ENCODE measurements around the gene PHAF1. TPM values are rescaled to one million over a fixed set of nuclear protein-coding genes. Genes with fewer than 3 reads are reported as not detected.
"Not testable (repeated sequence)": the region's sequence is repeated elsewhere in the genome, so short reads cannot be mapped to it uniquely, and the experiment has no call there.

The PHAF1 gene
- total RNA-seq, 2 experiments from 2014 or later: 7.8 to 8.4 TPM

DNA sequence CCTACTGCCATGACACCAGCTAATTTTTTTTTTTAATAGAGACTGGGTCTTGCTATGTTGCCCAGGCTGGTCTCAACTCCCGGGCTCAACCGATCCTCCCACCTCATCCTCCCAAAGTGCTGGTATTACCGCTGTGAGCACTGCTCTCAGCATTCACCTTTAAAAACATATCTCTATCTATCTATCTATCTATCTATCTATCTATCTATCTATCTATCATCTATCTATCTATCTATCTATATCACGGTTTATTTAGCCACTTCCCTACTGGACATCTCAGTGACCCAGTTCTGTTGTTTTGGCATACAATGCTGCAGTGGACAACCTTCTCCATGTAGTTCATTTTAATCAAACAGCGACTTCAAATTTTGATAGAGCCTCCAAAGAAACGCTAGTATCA lies 1.3 kb upstream of the PHAF1 start:
- H3K9me3 Mint-ChIP-seq: no peaks in the 10 kb centered on the region
- intact Hi-C loops (cut with micrococcal nuclease): loop anchor here (2.0 kb wide), 3 partner anchors 52 to 138 kb away; partner anchors contain the start of gene FHOD1
- CTCF ChIA-PET: interaction anchor here (0.6 to 1.0 kb wide), 2 partner anchors 9 to 66 kb away, joined by 3 to 4 read pairs; no protein-coding TSS in a partner anchor
- no peak for DNase-seq
- no peak overlapping the region for H3K4me3 Mint-ChIP-seq
- H3K27me3 Mint-ChIP-seq (ENCODE audit: low read depth): no peaks in the 10 kb centered on the region
- H3K4me1 Mint-ChIP-seq (ENCODE audit: low read depth): peaks cover 24% of the 10 kb centered on the region
- no peaks in the 10 kb centered on the region for H3K36me3 Mint-ChIP-seq (ENCODE audit: low read depth)
- H3K27ac Mint-ChIP-seq: no peak overlapping the region

DNA sequence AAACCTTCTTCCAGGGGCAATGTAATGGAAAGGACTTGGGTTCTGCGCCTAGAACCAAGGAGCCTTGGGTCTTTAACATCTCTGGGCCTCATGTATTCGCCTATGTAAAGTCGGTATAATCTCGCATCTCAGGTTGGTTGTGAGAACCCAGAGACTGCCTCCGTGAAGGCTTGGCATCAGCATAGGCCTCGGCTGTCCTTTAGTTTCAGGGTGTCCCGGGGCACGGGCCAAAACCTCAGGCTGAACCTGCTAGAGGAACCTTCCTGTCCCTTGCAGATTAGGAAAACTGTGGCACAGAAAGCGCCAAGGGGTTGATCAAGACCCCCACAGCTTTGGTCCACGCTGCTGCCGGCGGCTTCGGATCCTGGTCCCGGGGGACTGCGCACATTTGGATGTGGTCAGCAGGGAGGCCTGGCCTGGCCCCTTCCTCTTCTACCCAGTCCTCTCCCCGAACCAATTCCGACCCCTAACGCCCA lies 772 bp upstream of the PHAF1 start:
- intact Hi-C loops (cut with micrococcal nuclease): loop anchor here (2.0 kb wide), 3 partner anchors 52 to 138 kb away; partner anchors contain the start of gene FHOD1
- H3K27ac Mint-ChIP-seq: no peak overlapping the region
- CTCF ChIA-PET: interaction anchor here (1.0 kb wide), 1 partner anchor 9 kb away, joined by 3 read pairs; no protein-coding TSS in a partner anchor
- no peak for DNase-seq
- H3K4me3 Mint-ChIP-seq: peak overlapping the region; percentile 94
- H3K4me1 Mint-ChIP-seq (ENCODE audit: low read depth): peaks cover 24% of the 10 kb centered on the region
- no peaks in the 10 kb centered on the region for H3K27me3 Mint-ChIP-seq (ENCODE audit: low read depth)
- no peaks in the 10 kb centered on the region for H3K9me3 Mint-ChIP-seq
- H3K36me3 Mint-ChIP-seq (ENCODE audit: low read depth): no peaks in the 10 kb centered on the region

DNA sequence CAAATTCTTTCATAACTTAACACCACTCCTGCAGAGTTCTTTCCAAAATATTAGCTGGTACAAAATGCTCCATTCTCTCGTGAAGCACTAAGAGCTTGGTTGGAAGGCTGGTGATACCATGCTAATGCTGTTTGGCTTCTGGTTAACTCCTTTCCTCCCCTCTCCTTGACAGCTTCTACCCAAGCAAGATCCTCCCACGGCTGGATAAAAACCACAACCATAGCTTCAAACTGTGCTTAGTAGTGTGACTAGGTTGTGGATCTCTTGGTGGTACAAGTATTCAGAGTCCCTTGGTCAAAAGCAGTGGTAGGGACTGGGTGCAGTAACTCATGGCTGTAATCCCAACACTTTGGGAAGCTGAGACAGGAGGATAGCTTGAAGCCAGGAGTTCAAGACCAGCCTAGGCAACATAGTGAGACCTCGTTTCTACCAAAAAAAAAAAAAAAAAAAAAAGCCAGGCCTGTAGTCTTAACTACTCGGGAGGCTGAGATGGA lies 2.3 kb downstream of the PHAF1 start:
- DNase-seq: no peak
- Mint-ChIP-seq H3K4me3 (no peak overlapping the region), H3K36me3 (ENCODE audit: low read depth) (peaks cover 2% of the 10 kb centered on the region), H3K4me1 (ENCODE audit: low read depth) (peaks cover 33% of the 10 kb centered on the region), H3K27me3 (ENCODE audit: low read depth) (no peaks in the 10 kb centered on the region), H3K27ac (no peak overlapping the region), H3K9me3 (no peaks in the 10 kb centered on the region)
- CTCF ChIA-PET: interaction anchor here (0.6 to 2.6 kb wide), 8 partner anchors 10 to 134 kb away, joined by 3 to 15 read pairs (median 3); no protein-coding TSS in a partner anchor
- intact Hi-C loops (cut with micrococcal nuclease): no loop called here

DNA sequence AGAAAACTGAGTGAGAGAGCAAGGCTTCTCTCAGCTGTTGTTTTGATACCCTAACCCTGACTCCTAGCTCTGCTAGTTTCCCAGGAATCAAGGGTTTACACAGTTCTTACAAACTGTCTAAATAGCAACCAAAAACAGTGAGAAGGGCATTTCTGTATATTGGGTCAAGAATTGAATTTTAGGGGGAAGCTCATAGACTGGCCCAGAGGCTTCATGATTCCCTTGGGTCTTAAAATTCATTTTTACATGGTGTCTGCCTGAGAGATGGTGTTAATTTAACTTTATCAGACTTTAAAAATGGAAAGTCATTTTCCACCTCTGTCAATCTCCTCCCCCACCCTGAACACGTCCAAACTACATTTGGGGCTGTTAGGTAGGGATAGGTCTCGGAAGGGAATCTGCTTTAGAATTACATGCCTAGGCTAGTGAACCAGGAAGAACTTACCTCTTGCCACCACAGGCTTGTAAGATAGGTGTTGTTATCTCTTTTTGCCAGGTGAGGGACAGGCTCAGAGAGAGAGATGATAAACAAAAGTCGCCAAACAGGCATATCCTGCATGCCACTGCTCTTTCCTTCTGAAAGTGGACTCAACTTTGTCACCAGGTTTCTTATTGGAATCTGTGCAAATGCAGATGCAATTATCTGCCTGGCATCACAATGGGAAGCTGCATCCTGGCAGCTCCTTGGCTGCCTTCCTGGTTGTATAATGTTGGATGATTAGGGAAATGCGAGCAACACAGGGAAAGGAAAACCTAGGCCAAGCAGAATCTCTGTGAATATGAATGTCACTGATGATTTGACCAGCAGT lies 3.1 kb downstream of the PHAF1 start:
- no peaks in the 10 kb centered on the region for H3K27me3 Mint-ChIP-seq (ENCODE audit: low read depth)
- DNase-seq: no peak
- no peak overlapping the region for H3K27ac Mint-ChIP-seq
- intact Hi-C loops (cut with micrococcal nuclease): no loop called here
- no peaks in the 10 kb centered on the region for H3K9me3 Mint-ChIP-seq
- CTCF ChIA-PET: interaction anchor here (0.6 to 2.6 kb wide), 10 partner anchors 56 to 135 kb away, joined by 3 to 15 read pairs (median 3); no protein-coding TSS in a partner anchor
- H3K4me3 Mint-ChIP-seq: no peak overlapping the region
- peaks cover 2% of the 10 kb centered on the region for H3K36me3 Mint-ChIP-seq (ENCODE audit: low read depth)
- H3K4me1 Mint-ChIP-seq (ENCODE audit: low read depth): peaks cover 33% of the 10 kb centered on the region

DNA sequence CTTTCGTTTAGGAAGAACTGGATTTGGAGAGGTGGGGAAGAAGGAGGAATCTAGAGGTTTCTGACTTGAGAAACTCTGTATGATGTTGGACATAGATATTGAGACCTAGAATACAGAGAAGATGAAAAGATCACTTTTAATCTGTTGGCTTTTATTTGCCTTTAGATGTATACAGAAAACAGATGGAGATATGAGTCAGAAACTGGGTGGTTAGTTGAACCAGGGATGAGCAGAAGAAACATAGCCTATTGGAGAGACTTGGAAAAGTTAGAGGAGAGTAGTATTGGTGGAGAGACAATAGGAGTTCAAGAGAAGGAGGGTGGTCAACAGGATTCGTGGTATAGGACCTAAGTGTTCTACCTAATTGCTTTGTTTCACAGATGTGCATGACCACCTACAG lies 5.1 kb downstream of the PHAF1 start:
- CTCF ChIA-PET: interaction anchor here (1.1 to 1.3 kb wide), 2 partner anchors 40 to 54 kb away, joined by 3 read pairs; no protein-coding TSS in a partner anchor

DNA sequence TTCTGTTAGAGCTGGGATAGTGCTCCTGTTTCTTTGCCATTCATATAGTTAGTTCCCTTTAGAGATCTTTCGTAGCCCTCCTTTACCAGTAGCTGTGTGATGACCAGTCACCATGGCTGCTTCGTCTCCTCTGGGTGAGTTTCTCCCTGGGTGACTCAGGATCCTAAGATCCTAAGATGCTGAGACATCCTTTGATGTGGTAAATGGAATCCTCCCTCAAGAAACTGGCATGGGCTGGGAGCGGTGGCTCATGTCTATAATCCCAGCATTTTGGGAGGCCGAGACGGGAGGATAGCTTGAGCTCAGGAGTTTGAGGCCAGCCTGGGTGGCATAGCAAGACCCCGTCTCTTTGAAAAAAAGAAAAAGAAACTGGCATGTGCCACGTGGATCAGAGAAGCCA lies 5.9 kb downstream of the PHAF1 start:
- Mint-ChIP-seq H3K36me3 (ENCODE audit: low read depth) (peaks cover 2% of the 10 kb centered on the region), H3K27ac (no peak overlapping the region), H3K27me3 (ENCODE audit: low read depth) (no peaks in the 10 kb centered on the region), H3K4me3 (no peak overlapping the region), H3K4me1 (ENCODE audit: low read depth) (peaks cover 28% of the 10 kb centered on the region), H3K9me3 (no peaks in the 10 kb centered on the region)
- CTCF ChIA-PET: interaction anchor here (0.8 to 1.1 kb wide), 3 partner anchors 54 to 161 kb away, joined by 3 read pairs; partner anchors contain the start of gene NOL3
- no peak for DNase-seq
- intact Hi-C loops (cut with micrococcal nuclease): no loop called here

More for the DNA sequence above, 5.1 kb downstream of the PHAF1 start:
- H3K4me1 Mint-ChIP-seq (ENCODE audit: low read depth): peaks cover 29% of the 10 kb centered on the region
- no peak overlapping the region for H3K27ac Mint-ChIP-seq
- no peaks in the 10 kb centered on the region for H3K9me3 Mint-ChIP-seq
- intact Hi-C loops (cut with micrococcal nuclease): no loop called here
- DNase-seq: no peak
- no peaks in the 10 kb centered on the region for H3K27me3 Mint-ChIP-seq (ENCODE audit: low read depth)
- H3K36me3 Mint-ChIP-seq (ENCODE audit: low read depth): peaks cover 2% of the 10 kb centered on the region
- no peak overlapping the region for H3K4me3 Mint-ChIP-seq

DNA sequence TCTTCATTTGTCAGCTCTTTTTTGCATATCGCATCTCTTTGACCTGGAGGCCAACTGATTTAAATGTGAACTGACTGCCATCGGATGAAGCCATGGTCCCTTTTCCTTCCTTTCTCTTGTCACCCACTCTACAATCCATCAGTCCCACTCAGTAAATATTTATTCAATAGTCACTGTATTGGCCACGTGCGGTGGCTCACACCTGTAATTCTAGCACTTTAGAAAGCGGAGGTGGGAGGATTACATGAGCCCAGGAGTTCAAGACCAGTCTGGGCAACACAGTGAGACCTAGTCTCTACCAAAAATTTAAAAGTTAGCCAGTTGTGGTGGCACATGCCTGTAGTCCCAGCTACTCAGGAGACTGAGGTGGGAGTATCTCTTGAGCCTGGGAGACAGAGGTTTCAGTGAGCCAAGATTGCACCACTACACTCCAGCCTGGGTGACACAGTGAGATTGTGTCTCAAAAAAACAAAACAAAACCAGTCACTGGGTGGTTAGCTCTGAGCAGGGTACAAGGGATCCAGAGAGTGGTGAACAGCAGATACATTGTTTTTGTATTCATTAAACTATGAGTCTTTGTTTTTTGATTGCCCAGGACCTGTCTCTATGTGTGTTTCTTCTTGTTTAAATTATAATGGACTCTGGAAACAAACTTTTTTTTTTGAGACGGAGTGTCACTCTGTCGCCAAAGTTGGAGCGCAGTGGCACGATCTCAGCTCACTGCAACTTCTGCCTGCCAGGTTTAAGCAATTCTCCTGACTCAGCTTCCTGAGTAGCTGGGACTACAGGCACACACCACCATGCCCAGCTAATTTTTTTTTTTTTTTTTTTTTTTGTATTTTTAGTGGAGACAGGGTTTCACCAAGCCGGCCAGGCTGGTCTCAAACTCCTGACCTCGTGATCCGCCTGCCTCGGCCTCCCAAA lies 6.9 kb downstream of the PHAF1 start:
- Mint-ChIP-seq H3K27me3 (ENCODE audit: low read depth) (no peaks in the 10 kb centered on the region), H3K4me1 (ENCODE audit: low read depth) (peaks cover 18% of the 10 kb centered on the region), H3K4me3 (no peak overlapping the region), H3K9me3 (no peaks in the 10 kb centered on the region), H3K27ac (no peak overlapping the region), H3K36me3 (ENCODE audit: low read depth) (peaks cover 6% of the 10 kb centered on the region)
- CTCF ChIA-PET: interaction anchor here (0.7 to 0.9 kb wide), 3 partner anchors 54 to 303 kb away, joined by 3 to 7 read pairs (median 3); partner anchors contain the start of gene NOL3
- DNase-seq: no peak
- intact Hi-C loops (cut with micrococcal nuclease): no loop called here

DNA sequence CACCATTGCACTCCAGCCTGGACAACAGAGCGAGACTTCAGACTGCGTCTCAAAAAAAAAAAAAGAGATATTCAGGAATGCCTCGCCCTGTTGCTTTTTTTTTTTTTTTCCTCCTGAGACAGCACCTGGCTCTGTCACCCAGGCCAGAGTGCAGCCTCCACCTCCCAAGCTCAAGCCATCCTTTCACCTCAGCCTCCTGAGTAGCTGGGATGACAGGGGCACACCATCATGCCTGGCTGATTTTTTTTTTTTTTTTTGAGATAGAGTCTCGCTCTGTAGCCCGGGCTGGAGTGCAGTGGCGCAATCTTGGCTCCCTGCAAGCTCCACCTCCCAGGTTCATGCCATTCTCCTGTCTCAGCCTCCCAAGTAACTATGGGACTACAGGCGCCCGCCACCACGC lies 8.0 kb downstream of the PHAF1 start:
- CTCF ChIA-PET: no interaction called here
- DNase-seq: no peak
- peaks cover 8% of the 10 kb centered on the region for H3K36me3 Mint-ChIP-seq (ENCODE audit: low read depth)
- H3K4me3 Mint-ChIP-seq: no peak overlapping the region
- no peaks in the 10 kb centered on the region for H3K9me3 Mint-ChIP-seq
- H3K4me1 Mint-ChIP-seq (ENCODE audit: low read depth): peaks cover 12% of the 10 kb centered on the region
- H3K27ac Mint-ChIP-seq: no peak overlapping the region
- no peaks in the 10 kb centered on the region for H3K27me3 Mint-ChIP-seq (ENCODE audit: low read depth)
- intact Hi-C loops (cut with micrococcal nuclease): no loop called here

DNA sequence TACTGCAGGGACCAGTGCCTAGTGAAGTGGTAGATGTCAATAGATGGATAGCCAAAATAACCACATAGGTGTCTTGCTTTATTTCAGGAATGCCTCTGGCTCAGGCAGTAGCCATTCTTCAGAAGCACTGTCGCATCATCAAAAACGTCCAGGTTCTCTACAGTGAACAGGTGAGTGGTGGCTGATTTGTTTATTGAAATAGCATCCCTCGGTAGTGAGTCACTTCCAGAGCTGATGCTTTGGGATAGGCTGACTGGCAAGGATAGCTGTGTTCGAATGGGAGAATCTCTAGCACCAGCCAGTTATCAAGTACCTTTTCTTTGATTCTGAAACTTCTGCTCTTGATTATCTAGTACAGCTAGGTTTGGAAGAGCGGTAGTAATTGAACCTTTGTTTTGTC lies 10.3 kb downstream of the PHAF1 start:
- Mint-ChIP-seq H3K36me3 (ENCODE audit: low read depth) (peaks cover 17% of the 10 kb centered on the region), H3K9me3 (no peaks in the 10 kb centered on the region), H3K4me3 (no peak overlapping the region), H3K4me1 (ENCODE audit: low read depth) (peaks cover 1% of the 10 kb centered on the region), H3K27ac (no peak overlapping the region), H3K27me3 (ENCODE audit: low read depth) (no peaks in the 10 kb centered on the region)
- intact Hi-C loops (cut with micrococcal nuclease): no loop called here
- no peak for DNase-seq
- CTCF ChIA-PET: interaction anchor here (0.7 to 1.9 kb wide), 5 partner anchors 18 to 159 kb away, joined by 3 to 5 read pairs (median 4); partner anchors contain the start of gene CES3

DNA sequence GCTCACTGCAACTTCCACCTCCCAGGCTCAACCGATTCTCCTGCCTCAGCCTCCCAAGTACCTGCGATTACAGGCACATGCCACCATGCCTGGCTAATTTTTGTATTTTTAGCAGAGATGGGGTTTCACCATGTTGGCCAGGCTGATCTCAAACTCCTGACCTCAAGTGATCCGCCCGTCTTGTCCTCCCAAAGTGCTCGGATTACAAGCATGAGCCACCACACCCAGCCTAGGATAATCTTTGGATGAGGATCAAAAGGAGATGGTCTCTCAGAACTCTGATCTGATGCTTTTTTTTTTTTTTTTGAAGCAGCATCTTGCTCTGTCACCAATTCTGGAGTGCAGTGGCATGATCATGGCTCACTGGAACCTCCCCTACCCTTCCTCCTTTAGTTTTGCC lies 13.1 kb downstream of the PHAF1 start:
- H3K27ac Mint-ChIP-seq; H3K4me1 Mint-ChIP-seq (ENCODE audit: low read depth): not testable (repeated sequence)

DNA sequence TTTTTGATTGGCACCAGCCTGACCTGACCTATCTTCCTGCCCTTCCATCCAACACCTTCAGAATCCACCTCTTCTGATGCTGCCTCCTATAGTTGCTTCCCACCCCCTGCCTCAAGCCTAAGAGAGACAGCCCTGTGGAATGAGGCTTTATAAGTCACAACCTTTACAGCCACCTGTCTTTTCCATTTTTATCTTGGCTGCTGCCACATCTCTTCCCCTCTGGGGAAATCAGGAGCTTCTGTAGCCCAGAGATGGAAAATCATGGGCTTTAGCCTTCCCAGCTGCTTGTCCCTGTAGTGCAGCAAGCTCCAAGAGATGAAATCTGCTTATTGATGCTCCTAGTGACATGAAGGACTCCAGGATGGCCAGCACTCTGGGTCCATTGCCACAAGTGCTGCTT lies 18.7 kb downstream of the PHAF1 start:
- H3K36me3 Mint-ChIP-seq (ENCODE audit: low read depth): peaks cover 39% of the 10 kb centered on the region
- CTCF ChIA-PET: interaction anchor here (0.9 to 1.1 kb wide), 2 partner anchors 27 to 111 kb away, joined by 3 to 6 read pairs; no protein-coding TSS in a partner anchor

More for the DNA sequence above, 13.1 kb downstream of the PHAF1 start:
- intact Hi-C loops (cut with micrococcal nuclease); DNase-seq; H3K9me3 Mint-ChIP-seq; CTCF ChIA-PET; H3K4me3 Mint-ChIP-seq; H3K27me3 Mint-ChIP-seq (ENCODE audit: low read depth): not testable (repeated sequence)
- H3K36me3 Mint-ChIP-seq (ENCODE audit: low read depth): peaks cover 26% of the 10 kb centered on the region

More for the DNA sequence above, 18.7 kb downstream of the PHAF1 start:
- H3K27ac Mint-ChIP-seq: no peak overlapping the region
- no peaks in the 10 kb centered on the region for H3K4me1 Mint-ChIP-seq (ENCODE audit: low read depth)
- no peak overlapping the region for H3K4me3 Mint-ChIP-seq
- DNase-seq: no peak
- no peaks in the 10 kb centered on the region for H3K9me3 Mint-ChIP-seq
- H3K27me3 Mint-ChIP-seq (ENCODE audit: low read depth): no peaks in the 10 kb centered on the region
- intact Hi-C loops (cut with micrococcal nuclease): no loop called here
